Left renal cortex interstitium (tissue), 4 donors: ENCODE data around the gene TEX30. TPM values are rescaled to one million over a fixed set of nuclear protein-coding genes. Genes with fewer than 3 reads are reported as not detected.
"Not testable (repeated sequence)": the region's sequence is repeated elsewhere in the genome, so short reads cannot be mapped to it uniquely, and the experiment has no call there.

Source experiments
- DNase-seq, 4 donors: peaks; one replicate each; pipeline ENCODE4 v3.0.0-alpha.2; 2013; ENCODE audit warnings: low read depth in 4 of 4, low spot score in 2 of 4, missing footprints in 1 of 4
- polyA plus RNA-seq, 4 donors: library from polyadenylated mRNA; unstranded; fragments of 120-200 nt; gene quantifications; one replicate each; pipeline ENCODE4 v1.2.1, GENCODE V29; 2013; ENCODE audit not compliant: insufficient read length in 4 of 4

The TEX30 gene
- polyA plus RNA-seq, 4 donors = 29.6 to 33.1 (median 31.7) TPM

DNA sequence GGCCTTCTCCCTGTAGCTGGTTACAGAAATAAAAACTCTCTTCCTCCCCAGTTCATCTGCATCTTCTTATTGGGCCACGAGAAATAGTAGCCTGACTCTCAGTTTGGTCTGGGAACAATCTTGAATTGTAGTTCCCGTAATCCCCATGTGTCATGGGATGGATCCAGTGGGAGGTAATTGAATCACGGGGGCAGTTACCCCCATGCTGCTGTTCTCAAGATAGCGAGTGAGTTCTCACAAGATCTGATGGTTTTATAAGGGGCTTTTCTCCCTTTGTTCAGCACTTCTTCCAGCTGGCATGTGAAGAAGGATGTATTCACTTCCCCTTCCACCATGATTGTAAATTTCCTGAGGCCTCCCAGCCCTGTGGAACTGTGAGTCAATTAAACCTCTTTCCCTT lies 7.1 kb upstream of the TEX30 start:
- DNase-seq = not testable (repeated sequence)

DNA sequence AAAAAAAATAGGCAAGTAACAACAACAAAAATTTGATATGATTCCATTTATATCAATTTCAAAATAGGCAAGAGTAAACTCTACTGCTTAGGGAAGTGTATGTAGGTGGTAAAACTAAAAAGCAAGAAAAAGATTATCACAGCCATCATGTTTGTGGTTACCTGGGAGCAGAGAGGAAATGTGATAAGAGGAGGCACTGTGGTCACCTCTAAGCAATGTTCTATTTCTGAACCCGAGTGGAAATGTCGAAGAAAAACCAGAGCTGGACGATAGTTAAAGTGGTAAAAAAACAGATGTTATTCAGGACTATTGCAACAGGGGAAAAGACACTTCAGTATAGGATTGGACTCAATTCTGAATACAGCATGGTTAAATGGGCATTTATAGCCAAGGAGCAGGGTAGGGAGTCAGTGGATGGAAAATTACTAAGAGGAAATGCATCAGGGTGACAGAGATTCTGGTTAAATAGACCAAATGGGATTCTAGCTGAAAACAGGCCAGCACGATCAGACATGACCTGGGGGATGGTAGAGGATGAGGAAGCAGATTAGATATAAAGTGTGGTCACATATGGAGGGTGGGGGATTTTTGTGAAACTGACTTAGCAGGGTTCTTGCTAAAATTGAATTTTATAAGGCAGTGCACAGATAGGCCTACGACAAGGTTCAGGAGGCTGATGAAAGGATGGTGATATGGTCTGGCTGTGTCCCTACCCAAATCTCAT lies 6.0 kb upstream of the TEX30 start:
- no peak for DNase-seq

DNA sequence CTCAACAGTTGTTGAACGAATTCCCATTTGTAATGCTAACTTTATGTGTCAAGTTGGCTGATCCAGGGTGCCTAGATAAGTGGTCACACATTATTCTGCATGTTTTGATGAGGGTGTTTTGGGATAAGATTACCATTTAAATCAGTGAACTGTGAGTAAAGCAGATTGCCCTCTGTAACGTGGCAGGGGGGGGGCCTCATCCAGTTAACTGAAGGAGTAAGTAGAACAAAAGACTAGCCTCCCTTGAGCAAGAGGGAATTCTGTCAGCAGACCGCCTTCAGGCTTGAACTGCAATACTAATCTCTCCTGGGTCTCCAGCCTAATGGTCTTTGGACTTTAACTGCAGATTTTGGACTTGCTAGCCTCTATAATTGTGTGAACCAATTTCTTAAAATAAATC lies 4.2 kb upstream of the TEX30 start:
- DNase-seq = no peak

DNA sequence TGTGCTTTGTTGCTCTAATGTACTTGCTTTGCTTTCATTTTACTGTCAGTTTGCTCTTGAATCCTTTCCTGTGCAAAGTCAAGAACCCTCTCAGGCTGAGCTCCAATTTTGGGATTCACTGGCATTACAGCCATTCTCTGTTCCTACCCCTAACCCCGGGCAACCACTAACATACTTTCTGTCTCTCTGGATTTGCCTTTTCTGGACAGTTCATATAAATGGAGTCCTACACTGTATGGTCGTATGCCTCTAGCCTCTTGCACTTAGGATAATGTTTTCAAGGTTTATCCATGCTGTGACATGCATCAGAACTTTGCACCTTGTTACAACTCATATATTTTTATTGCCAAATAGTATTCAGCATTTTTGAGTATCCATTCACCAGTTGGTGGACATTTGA lies 2.7 kb upstream of the TEX30 start:
- DNase-seq = no peak

DNA sequence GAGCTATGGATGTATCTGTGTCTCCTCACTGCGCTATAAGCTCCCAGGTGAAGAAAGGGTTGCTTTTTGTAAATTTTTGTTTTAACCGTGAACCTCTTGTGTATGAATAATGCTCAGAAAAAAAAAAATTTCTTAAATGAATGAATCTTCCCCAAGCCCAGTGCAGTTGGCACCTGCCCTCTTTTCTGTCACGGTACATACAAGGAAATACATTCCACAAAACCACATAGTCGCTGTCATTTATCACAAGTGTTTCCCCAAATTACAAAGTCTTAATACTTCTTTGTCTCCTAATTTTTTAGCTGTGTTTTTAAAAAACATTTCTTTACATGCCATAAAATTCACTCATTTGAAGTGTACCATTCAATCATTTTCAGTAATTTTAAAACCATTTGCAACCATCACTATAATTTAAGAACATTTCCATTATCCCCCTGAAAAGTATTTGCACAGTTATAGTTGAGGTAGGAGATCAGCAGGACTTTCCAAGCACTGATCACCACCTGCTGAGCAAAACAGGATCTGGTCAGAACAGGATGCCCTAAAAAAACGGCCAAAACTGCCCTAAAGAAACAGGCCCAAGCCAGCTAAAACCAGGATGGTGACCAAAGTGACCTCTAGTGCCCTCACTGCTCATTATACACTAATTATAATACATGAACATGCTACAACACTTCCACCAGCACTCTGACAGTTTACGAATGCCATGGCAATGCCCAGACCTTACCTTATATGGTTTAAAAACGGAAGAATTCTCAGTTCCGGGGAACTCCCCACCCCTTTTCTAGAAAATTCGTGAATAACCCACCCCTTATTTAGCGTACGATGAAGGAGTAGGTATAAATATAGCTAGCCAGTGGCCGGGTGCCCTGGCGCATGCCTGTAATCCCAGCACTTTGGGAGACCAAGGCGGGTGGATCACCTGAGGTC lies 1.3 kb upstream of the TEX30 start:
- DNase-seq = no peak

DNA sequence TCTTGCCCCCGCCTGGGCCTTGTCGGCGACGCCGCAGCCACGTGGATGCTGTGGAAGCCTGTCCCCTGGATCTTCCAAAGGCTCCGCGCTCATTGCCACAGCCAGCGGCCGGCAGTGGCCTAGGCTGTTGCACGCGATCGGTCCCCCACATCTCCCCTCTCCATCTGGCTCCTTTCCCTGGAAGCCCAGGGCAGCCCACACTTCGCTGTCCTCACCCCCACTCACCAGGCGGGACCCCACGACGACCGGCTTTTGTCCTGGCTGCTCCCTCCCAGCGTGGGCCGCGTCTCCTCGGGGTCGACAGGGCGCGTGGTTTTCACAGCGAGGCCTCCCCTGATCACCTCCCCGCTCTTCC lies 605 bp upstream of the TEX30 start:
- DNase-seq = no peak

DNA sequence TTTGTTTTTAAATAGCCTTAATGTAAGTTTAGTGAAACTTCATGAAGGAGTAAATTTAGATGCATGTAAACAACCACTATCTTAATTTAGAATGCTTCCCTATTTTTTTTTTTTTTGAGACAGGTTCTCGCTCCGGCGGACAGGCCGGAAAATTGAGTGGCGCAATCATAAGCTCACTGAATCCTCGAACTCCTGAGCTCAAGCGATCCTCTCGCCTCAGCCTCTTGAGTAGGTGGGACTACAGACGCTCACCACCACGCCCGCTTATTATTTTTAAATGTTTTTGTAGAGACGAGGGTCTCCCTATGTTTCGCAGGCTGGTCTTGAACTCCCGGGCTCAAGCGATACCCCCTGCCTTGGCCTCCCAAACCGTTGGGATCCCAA lies 1.6 kb downstream of the TEX30 start:
- DNase-seq = no peak

DNA sequence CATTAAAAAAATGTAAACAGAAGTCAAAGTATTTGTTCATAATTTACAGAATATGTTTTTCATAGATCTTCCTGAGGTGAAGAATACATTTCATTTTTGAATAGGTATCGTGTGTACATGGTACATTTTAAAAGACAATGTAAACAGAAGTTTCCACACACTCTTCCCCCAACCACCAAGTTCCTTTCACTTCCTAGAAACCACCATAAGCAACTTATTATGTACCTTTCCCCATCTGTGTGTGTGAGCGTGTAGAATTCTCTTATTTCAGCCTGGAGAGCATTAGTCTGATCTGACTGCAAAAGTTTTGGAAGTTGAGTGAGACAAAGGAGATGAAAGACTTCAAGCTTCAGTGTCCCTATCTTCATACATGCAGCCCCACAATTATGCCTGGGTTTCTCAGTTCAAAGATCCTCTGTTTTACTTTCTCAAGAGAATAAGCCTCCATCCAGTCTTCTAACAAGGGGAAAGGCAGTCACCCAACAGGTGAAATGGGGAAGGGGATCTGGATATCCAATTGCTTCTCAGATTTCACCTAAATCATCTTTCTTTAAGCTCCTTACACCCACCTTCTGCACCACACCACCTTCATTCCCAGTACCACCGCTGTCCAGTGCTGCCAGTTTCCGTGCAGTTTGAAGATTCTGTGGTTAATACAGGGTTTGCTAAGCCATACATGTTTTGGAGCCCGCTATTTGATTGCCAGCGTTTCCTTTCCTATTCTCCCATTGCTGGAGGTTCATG lies 2.1 kb downstream of the TEX30 start:
- DNase-seq = no peak

DNA sequence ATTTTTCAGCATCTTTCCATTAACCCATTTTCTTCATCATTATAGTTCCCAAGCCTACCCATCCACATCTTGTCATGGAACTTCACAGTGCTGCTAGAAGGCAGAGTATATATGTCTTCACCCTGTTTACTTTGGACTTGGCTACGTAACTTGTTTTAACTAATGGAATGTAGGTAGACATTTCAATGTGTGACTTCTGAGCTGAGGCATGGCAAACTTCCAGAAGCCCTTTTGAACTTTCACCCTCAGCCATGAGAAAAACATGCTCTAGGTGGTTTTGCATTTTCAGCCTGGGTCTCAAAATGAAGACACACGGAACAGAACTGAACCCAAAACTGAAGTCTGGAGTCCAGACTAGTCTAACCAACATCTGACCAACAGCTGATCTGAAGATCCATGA lies 3.2 kb downstream of the TEX30 start:
- DNase-seq = no peak

DNA sequence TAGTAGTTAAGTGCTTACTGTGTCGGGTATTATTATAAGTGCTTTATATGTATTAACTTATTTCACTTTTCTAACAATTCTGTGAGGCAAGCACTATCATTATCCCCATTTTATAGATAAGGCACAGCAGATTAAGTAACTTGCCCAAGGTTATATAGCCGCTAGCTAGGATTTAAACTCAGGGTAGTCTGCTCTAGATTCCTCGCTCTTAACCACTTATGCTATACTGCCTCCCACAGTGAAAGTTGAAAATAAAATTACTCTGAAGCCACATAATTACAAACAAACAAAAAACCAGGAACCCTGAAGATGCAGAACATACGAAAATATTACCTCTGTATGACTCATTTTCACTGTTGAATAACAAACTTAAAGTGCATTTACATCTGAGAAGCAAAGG lies 3.9 kb downstream of the TEX30 start:
- DNase-seq = no peak

DNA sequence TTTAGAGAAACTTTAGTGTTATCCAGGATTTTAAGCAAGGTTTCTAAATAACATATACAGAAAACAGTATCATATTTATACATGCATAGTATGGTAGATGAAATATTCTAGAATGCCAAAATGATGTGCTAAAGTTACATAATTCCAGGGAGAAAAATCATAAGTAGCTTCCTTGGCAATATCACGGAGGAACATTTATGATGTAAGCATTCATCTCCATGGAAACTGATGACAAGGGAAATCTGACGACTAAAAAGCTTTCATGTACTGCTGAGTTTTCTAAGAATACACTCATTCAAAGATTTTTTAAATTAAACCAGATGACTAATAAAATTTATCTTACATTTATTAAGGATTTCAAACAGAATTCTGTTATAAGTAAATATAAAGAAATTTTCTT lies 4.7 kb downstream of the TEX30 start:
- no peak for DNase-seq

DNA sequence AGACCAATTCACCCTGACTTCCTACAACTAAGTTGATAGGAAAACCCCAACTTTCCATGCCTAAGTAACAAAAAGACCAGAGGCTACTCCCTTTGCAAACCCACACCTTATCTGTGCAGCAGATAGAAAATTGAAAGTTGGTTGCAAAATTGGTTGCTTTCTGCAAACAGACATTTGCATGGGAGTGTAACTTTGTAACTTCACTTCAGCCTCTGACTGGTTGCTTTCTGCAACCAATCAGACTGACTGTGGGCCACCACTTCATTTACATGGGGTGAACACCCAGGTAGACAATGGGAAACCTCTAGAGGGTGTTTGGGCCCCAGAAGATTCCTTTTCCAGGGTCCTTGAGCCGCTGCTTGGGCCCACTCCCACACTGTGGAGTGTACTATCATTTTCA lies 9.8 kb downstream of the TEX30 start:
- DNase-seq = no peak

DNA sequence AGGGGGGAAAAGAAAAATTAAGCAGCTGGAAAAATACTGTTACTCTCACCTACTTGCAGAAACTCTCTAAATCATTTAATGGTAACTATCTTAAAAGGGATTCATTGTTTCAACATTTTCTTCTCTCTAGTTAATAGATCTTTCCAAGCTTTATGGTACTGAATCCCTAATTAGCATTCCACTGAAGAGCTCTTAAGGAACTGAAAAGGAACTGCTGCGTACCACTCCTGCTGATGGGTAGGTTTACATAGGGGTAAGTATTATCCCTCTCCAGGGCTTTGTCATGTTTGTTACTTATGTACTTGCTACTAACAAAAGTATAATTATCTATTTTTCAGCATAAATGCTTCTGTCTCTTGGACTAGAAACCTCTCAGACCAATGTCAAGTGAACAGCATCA lies 12.5 kb downstream of the TEX30 start:
- no peak for DNase-seq

DNA sequence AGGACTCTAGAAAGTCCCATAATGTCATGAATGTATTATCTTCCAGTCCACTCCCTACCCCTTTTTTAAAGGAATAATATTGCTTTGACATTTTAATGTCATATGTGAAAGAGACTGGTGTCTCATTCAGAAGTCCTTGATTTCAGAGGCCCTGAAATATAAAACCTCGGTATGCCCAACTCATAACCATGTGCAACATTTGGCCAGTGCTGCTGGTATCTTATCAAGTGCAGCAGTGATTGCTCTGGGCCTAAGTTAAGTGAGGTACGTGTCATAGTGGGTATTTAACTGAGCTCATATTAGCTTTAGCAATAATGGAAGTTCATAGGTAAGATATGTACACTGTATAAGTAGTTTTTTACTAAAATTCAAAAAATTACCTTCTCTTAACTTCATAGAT lies 14.7 kb downstream of the TEX30 start:
- DNase-seq = no peak

DNA sequence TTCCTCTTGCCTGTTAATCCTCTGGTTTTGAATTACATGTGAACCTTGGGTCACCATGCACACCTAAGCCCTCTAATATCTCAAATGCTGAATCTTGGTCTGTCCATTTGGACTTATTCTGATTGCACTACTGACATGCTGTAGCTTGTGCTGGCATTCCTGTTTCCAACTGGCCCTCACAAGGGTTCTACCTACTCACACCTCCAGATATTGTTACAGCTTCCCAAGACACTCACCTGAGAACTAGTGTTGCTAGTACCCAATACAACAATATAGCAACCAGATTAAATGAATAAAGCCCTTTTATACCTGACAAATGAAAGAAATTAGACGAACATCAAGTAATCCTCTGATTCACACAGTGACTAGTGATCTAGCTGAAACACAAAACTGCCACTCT lies 16.6 kb downstream of the TEX30 start:
- no peak for DNase-seq

DNA sequence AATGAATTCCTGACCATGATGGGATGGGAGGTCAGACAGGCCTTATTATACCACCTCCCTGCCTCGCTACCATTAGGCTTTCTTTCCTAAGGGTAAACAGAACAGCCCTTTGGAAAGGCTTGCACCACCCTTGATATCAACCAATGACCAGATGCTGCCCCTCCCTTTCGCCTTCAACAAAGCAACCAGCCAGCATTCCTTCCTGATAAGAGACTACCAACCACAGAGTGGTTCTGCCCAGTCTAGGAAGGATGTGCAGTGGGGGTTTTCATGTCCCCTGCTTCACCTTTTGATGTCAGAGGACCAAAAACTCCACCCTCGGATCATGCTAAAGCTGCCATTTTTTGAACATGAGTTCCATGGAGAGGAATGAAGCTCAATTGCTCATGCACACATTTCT lies 21.7 kb downstream of the TEX30 start:
- no peak for DNase-seq

DNA sequence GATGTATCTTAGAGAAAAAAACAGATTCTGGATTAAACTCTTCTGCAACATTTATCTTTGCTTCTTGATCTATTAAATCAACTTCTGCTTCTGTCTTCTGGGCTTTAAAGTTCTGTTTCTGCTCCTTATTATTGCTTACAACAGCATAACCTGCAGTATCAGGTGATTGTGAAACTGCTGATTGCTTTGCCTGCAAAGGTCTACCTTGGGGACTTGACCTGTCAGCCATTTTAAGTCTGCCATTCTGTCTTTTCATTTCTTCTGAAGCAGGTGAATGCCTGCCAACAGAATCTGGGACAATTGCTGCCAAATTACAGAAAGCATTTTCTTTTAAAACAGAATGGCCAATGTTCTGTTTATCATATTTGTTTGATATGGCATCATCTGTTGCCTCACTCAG lies 31.1 kb downstream of the TEX30 start:
- DNase-seq = no peak

DNA sequence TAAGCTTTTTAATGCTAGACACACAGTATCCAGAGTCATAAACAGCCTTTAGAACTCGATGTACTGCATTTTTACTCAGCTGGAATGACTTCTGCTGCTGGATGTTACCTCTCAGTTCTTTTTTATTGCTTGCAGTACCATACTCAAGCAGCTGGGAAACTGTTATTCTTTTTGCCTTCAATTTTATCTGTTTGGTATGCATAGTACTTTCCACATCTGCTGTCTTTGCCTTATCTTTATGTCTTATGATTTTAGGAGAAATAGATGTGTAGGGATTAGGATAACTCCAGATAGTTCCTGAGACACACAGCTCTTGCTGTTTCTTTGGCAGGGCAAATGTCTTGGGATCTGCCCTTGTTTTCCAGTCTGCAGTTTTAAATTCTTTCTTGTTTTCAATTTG lies 31.5 kb downstream of the TEX30 start:
- no peak for DNase-seq

DNA sequence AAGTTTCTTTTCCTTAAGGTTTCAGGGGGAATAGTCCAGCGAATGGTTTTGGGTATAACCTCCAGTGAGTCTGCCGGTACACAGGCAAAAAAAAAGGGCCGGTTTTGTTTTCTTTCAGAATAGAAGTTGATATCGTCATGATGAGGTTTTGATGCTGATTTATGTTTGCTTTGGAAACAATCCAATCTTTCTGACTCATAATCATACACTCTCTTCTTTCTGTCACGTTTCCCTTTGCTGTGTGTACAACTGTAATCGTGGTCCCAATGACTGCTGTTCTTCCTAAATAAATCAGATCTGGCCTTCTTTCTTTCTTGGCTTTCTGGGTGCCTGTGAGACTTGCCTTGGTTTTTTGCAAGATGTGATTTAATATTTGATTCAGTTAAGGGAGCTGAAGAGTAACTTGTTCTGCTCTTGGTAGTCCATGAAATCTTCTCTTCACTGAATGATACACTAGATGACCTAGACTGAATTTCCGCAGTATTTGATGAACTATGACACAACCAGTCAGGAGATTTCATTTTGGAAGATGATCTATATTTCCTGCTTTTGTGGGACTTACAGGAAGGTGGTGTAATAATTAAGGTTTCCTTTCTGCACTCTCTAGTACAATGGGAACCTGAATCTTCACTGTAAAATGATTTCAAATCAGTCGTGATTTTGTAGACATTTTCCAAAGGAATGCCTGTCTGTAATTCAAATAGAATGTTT lies 43.9 kb downstream of the TEX30 start:
- no peak for DNase-seq

DNA sequence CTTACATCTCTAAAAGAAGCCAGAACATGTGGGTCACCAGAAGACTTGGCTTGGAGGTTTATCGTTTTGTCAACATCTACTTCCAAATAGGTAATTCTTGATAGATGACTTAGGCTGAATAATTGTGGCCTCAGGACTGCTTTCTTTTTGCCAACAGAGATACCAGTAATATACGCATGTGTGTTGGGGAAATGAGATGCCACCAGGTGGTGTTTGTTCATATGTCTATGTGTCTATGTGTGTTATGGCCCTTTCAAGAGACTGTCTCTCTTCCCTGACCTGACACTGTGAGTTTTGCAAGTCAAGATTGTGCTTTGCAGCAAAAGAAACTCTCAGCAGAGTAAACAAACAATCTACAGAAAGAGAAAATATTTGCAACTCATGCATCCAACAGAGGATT lies 47.2 kb downstream of the TEX30 start:
- no peak for DNase-seq

DNA sequence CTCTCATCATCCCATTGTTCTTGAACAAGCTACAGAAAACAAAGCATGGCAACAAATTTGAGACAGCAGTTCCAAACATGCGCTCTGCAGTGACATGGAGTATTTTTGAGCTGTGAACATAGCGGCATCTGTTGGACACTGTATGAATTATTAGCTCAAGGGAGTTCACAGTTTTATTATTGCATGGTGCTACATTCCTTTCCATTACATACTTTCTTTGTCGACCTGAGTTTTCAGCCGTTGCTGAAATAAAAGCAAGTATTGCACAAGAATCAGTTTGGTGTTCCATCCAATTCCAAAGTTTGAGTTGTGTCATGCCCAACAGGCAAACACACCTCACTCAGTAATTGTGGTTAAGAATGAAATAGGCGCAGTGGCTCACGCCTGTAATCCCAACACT lies 48.7 kb downstream of the TEX30 start:
- peak in 2 of 4 donors; percentile 9 to 27 for DNase-seq
